H1 (cell line): ENCODE results near the gene RHOH. TPM values are rescaled to one million over a fixed set of nuclear protein-coding genes. Genes with fewer than 3 reads are reported as not detected.

Source experiments
- RAD21 ChIP-seq, 2 experiments: IDR thresholded peaks in 1 of 2; conservative IDR thresholded peaks in 1 of 2; 2 replicates each; pipeline ENCODE4 v1.6.1; 2011; ENCODE audit warnings: low read depth in 2 of 2, low read length in 2 of 2, improper control_type of control experiment in 1 of 2, inconsistent platforms in 1 of 2, mild to moderate bottlenecking in 1 of 2, moderate library complexity in 1 of 2
- polyA plus RNA-seq, 7 experiments: library from polyadenylated mRNA; depleted of rRNA in 3 of 7; stranded (reverse) in 5 of 7; unstranded in 2 of 7; fragments of >200 nt in 5 of 7; fragments of 200-250 nt in 2 of 7; gene quantifications; 1 replicate in 5 of 7; 2 replicates in 1 of 7; 4 replicates in 1 of 7; pipeline versions ENCODE4 v1.2.1 to v1.2.3, GENCODE V29; 2011 to 2013; ENCODE audit warnings: missing spikeins in 2 of 7, mixed read lengths in 2 of 7
- total RNA-seq: library from RNA; stranded (reverse); fragmentation: NEBNext Ultra II Directional; extraction: Animal tissue kit (Norgen Biotek cat#: 25700); gene quantifications from 2 replicates; pipeline ENCODE4 v1.2.1, GENCODE V29; 2021

The RHOH gene
- total and polyA plus RNA-seq, 2 of the 8 experiments (the other 6 are each of a cell fraction or from before 2014, with no cell fraction given), result 5.9 to 6.9 TPM

GRCh38 chr4:40192114-40193015 lies 4.5 kb upstream of the RHOH start (continued):
- TF ChIP-seq RAD21 (IDR thresholded peaks at IDR 0.05 in 1 of 2, conservative IDR thresholded peaks at IDR 0.05 in 1 of 2; ENCODE audit: low read depth in 2 of 2, low read length in 2 of 2), result no peak
